Keratinocyte (primary cell): ENCODE data around the gene NRG2.

Experiments used
- EZH2 ChIP-seq: IDR thresholded peaks from one replicate; pipeline ENCODE4 v1.6.1; 2012; ENCODE audit warnings: inconsistent platforms, mild to moderate bottlenecking, low read length, moderate library complexity
- TF ChIP-seq, protein P1 (sequence below), 3 experiments: IDR thresholded peaks in 1 of 3; conservative IDR thresholded peaks in 1 of 3; optimal IDR thresholded peaks in 1 of 3; 2 replicates in 2 of 3; 3 replicates in 1 of 3; pipeline versions ENCODE3 to v1.5.1; 2011; ENCODE audit warnings: low read length in 3 of 3, mild to moderate bottlenecking in 3 of 3, moderate library complexity in 2 of 3, control low read depth in 1 of 3, inconsistent platforms in 1 of 3; ENCODE audit not compliant: insufficient read depth in 2 of 3; ENCODE audit errors: extremely low read depth in 1 of 3

DNA sequence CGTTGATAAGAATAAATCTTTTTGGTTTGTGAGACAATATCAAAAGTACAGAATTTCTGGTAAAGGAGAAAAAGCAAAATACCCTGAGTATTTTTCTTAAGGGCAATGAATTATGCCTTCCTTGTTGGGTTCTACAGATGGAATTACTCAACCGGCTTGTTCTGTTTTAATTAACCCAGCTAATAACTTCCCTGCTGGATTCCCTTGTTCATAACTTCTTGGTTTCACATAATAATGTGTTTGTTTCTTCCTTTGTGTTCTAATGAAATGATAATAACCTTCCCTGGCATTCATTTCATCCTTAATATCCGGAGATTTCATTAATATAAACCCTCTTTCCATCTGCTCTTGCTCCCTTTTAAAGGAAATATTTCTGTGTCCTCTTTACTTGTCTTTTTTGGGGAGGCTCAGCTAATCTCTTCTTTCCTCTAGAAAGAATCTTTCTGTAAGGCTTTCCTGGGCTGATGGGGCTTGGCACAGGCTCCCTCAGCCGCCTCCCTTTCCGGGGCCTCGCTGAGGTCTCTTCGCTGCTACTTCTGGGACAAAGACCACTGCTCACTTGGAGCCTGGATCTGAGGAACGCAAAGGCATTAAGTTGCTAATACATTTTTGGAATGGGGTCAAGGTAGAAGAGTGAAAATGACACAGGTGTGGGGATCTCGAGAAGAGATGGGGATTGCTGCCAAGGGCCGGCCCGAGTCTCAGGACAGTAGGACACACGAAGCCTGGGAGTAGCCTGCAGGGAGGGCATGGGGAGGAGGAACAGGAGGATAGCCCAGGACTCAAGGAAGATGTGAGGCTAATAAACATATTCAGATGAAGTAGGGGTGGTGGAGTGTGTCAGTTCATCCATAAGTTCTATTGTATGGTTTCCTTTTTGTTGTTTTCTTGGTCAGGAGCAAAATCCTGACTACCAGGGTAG is 118.5 kb downstream of the NRG2 start:
- TF ChIP-seq, protein P1, sequence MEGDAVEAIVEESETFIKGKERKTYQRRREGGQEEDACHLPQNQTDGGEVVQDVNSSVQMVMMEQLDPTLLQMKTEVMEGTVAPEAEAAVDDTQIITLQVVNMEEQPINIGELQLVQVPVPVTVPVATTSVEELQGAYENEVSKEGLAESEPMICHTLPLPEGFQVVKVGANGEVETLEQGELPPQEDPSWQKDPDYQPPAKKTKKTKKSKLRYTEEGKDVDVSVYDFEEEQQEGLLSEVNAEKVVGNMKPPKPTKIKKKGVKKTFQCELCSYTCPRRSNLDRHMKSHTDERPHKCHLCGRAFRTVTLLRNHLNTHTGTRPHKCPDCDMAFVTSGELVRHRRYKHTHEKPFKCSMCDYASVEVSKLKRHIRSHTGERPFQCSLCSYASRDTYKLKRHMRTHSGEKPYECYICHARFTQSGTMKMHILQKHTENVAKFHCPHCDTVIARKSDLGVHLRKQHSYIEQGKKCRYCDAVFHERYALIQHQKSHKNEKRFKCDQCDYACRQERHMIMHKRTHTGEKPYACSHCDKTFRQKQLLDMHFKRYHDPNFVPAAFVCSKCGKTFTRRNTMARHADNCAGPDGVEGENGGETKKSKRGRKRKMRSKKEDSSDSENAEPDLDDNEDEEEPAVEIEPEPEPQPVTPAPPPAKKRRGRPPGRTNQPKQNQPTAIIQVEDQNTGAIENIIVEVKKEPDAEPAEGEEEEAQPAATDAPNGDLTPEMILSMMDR (optimal IDR thresholded peaks at IDR 0.05 in 1 of 3, IDR thresholded peaks at IDR 0.05 in 1 of 3, conservative IDR thresholded peaks at IDR 0.05 in 1 of 3; ENCODE audit: extremely low read depth in 1 of 3, insufficient read depth in 2 of 3, low read length in 3 of 3) = no peak
- TF ChIP-seq EZH2 = no peak
